LoVo (cell line): ENCODE measurements around the gene DAGLA.

Source experiments
- DNase-seq: peaks from one replicate; pipeline ENCODE4 v3.0.0-alpha.2; 2016; ENCODE audit warnings: low spot score

Gene DAGLA

GRCh38 chr11:61711037-61711436 is 30.8 kb downstream of the DAGLA start:
- DNase-seq = no peak

GRCh38 chr11:61711498-61711897 is 31.3 kb downstream of the DAGLA start:
- DNase-seq = no peak

- DNase-seq = no peak
These were observed 32.1 kb downstream of the DAGLA start for GRCh38 chr11:61712314-61712713.

GRCh38 chr11:61712846-61713245 is 32.7 kb downstream of the DAGLA start:
- no peak for DNase-seq

- no peak for DNase-seq
These were observed 33.3 kb downstream of the DAGLA start for GRCh38 chr11:61713464-61713863.

GRCh38 chr11:61713906-61714305 is 33.7 kb downstream of the DAGLA start:
- no peak for DNase-seq

GRCh38 chr11:61714316-61714715 is 34.1 kb downstream of the DAGLA start:
- DNase-seq = no peak

GRCh38 chr11:61714916-61715315 is 34.7 kb downstream of the DAGLA start:
- no peak for DNase-seq

GRCh38 chr11:61715867-61716266 is 35.7 kb downstream of the DAGLA start:
- no peak for DNase-seq

- no peak for DNase-seq
These were observed 36.5 kb downstream of the DAGLA start for GRCh38 chr11:61716478-61717285.

- DNase-seq = no peak
These were observed 37.3 kb downstream of the DAGLA start for GRCh38 chr11:61717286-61718033.

- no peak for DNase-seq
These were observed 37.9 kb downstream of the DAGLA start for GRCh38 chr11:61718046-61718531.

- no peak for DNase-seq
These were observed 38.6 kb downstream of the DAGLA start for GRCh38 chr11:61718621-61719302.

- DNase-seq = no peak
These were observed 39.8 kb downstream of the DAGLA start for GRCh38 chr11:61719978-61720377.

- no peak for DNase-seq
These were observed 40.4 kb downstream of the DAGLA start for GRCh38 chr11:61720597-61720996.

- no peak for DNase-seq
These were observed 44.2 kb downstream of the DAGLA start for GRCh38 chr11:61724437-61724836.

- DNase-seq = no peak
These were observed 45.6 kb downstream of the DAGLA start for GRCh38 chr11:61725781-61726231.

GRCh38 chr11:61726775-61727174 is 46.6 kb downstream of the DAGLA start:
- DNase-seq = no peak

GRCh38 chr11:61727401-61727811 is 47.2 kb downstream of the DAGLA start:
- DNase-seq = no peak

GRCh38 chr11:61728066-61728939 is 48.1 kb downstream of the DAGLA start:
- DNase-seq = no peak

- peak; percentile 49 for DNase-seq
These were observed 48.7 kb downstream of the DAGLA start for GRCh38 chr11:61728940-61729219.
